ENCODE data around the gene ARHGDIG. TPM values are rescaled to one million over a fixed set of nuclear protein-coding genes. Genes with fewer than 3 reads are reported as not detected.

Gene ARHGDIG
- 0.57 and 2.3 TPM in 2 replicates for total RNA-seq

GRCh38 chr16:280552-280951 is at the start of gene ARHGDIG:
Gene ARHGDIG, plus strand, starts transcription at chr16:280591. Its CDS starts 90 bp downstream, at chr16:280681.

GRCh38 chr16:234468-235305 is 45.7 kb upstream of the ARHGDIG start, which contains the start of gene FAM234A:
Gene FAM234A, plus strand, starts transcription at chr16:234821. Its CDS starts 19,593 bp downstream, at chr16:254414.

GRCh38 chr16:275786-276232 is 4.6 kb upstream of the ARHGDIG start, which contains the start of gene RGS11:
Gene RGS11, minus strand, starts transcription at chr16:275944. Its CDS starts 33 bp downstream, at chr16:275911.

GRCh38 chr16:283033-283805 is 2.8 kb downstream of the ARHGDIG start, which contains the start of gene PDIA2:
Gene PDIA2, plus strand, starts transcription at chr16:283164. Its CDS starts 6 bp downstream, at chr16:283170.

Other genes with a start within 250 kb of the ARHGDIG start
- 4.9 and 5.2 TPM in 2 replicates for gene POLR3K, start 227.0 kb upstream of the ARHGDIG start, total RNA-seq
- gene SNRNP25, start 226.8 kb upstream of the ARHGDIG start, total RNA-seq: 18.3 and 22.1 TPM in 2 replicates
- gene RHBDF1, start 208.0 kb upstream of the ARHGDIG start, total RNA-seq: 27.1 and 29.2 TPM in 2 replicates
- gene MPG, start 202.4 kb upstream of the ARHGDIG start, total RNA-seq: 108 and 171 TPM in 2 replicates
- gene NPRL3, start 141.9 kb upstream of the ARHGDIG start, total RNA-seq: 13.5 and 14.7 TPM in 2 replicates
- gene HBZ, start 127.9 kb upstream of the ARHGDIG start, total RNA-seq: not detected in 2 replicates
- gene HBM, start 114.6 kb upstream of the ARHGDIG start, total RNA-seq: not detected in 2 replicates
- gene HBA2, start 107.7 kb upstream of the ARHGDIG start, total RNA-seq: not detected in 2 replicates
- gene HBA1, start 103.9 kb upstream of the ARHGDIG start, total RNA-seq: not detected in 2 replicates
- gene HBQ1, start 100.1 kb upstream of the ARHGDIG start, total RNA-seq: 1.1 and 1.3 TPM in 2 replicates
- 42.5 and 45.9 TPM in 2 replicates for gene LUC7L, start 51.1 kb upstream of the ARHGDIG start, total RNA-seq
- 83.6 and 104 TPM in 2 replicates for gene FAM234A, start 45.8 kb upstream of the ARHGDIG start, total RNA-seq
- 1.7 and 2.9 TPM in 2 replicates for gene RGS11, start 4.6 kb upstream of the ARHGDIG start, total RNA-seq
- 0.65 TPM in 1 of 2 replicates, not detected in the other for gene PDIA2, start 2.6 kb downstream of the ARHGDIG start, total RNA-seq
- gene AXIN1, start 72.1 kb downstream of the ARHGDIG start, total RNA-seq: 23.2 and 25.1 TPM in 2 replicates
- 91.2 and 127 TPM in 2 replicates for gene MRPL28, start 89.9 kb downstream of the ARHGDIG start, total RNA-seq
- gene PGAP6, start 101.4 kb downstream of the ARHGDIG start, total RNA-seq: 84.4 and 129 TPM in 2 replicates
- gene NME4, start 116.6 kb downstream of the ARHGDIG start, total RNA-seq: 99.6 and 146 TPM in 2 replicates
- 19.0 and 21.2 TPM in 2 replicates for gene DECR2, start 121.3 kb downstream of the ARHGDIG start, total RNA-seq
- gene RAB11FIP3, start 145.1 kb downstream of the ARHGDIG start, total RNA-seq: 27.4 and 37.9 TPM in 2 replicates
- 56.2 and 61.2 TPM in 2 replicates for gene CAPN15, start 247.1 kb downstream of the ARHGDIG start, total RNA-seq

Data from vein endothelial cell (primary cell).